Measurements from ENCODE around the gene TXNDC17. TPM values are rescaled to one million over a fixed set of nuclear protein-coding genes. Genes with fewer than 3 reads are reported as not detected.

TXNDC17 gene
- total and polyA plus RNA-seq, 2 of the 13 experiments (the other 11 are each of a cell fraction or from before 2014, with no cell fraction given): 188 to 266 TPM

- CTCF ChIA-PET (ENCODE audit: low intra/inter-chr PET ratio, low total read pairs): interaction anchor here (0.7 to 3.0 kb wide), 7 partner anchors 35 to 338 kb away, joined by 3 to 52 read pairs (median 5); partner anchors contain the start of gene SLC13A5
- no peak for TF ChIP-seq KLF13 (CRISPR knock-in tag; IDR thresholded peaks at IDR 0.05)
- no peak for TF ChIP-seq RBM39 (IDR thresholded peaks at IDR 0.05; ENCODE audit: low read depth, low read length, poor library complexity, severe bottlenecking)
- TF ChIP-seq ZNF20 (CRISPR knock-in tag; IDR thresholded peaks at IDR 0.05): no peak
- no peak for TF ChIP-seq SPEN (CRISPR knock-in tag; IDR thresholded peaks at IDR 0.05; ENCODE audit: low read depth)
- TF ChIP-seq ZNF547 (CRISPR knock-in tag; IDR thresholded peaks at IDR 0.05): 0 out of 2 replicates have a peak, but pooled peaks have one; percentile 41
- no peak for TF ChIP-seq TARDBP (CRISPR knock-in tag; IDR thresholded peaks at IDR 0.05)
- TF ChIP-seq, protein P1, sequence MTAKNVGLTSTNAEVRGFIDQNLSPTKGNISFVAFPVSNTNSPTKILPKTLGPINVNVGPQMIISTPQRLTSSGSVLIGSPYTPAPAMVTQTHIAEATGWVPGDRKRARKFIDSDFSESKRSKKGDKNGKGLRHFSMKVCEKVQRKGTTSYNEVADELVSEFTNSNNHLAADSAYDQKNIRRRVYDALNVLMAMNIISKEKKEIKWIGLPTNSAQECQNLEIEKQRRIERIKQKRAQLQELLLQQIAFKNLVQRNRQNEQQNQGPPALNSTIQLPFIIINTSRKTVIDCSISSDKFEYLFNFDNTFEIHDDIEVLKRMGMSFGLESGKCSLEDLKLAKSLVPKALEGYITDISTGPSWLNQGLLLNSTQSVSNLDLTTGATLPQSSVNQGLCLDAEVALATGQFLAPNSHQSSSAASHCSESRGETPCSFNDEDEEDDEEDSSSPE (CRISPR knock-in tag; IDR thresholded peaks at IDR 0.05): no peak
- TF ChIP-seq, protein P2, sequence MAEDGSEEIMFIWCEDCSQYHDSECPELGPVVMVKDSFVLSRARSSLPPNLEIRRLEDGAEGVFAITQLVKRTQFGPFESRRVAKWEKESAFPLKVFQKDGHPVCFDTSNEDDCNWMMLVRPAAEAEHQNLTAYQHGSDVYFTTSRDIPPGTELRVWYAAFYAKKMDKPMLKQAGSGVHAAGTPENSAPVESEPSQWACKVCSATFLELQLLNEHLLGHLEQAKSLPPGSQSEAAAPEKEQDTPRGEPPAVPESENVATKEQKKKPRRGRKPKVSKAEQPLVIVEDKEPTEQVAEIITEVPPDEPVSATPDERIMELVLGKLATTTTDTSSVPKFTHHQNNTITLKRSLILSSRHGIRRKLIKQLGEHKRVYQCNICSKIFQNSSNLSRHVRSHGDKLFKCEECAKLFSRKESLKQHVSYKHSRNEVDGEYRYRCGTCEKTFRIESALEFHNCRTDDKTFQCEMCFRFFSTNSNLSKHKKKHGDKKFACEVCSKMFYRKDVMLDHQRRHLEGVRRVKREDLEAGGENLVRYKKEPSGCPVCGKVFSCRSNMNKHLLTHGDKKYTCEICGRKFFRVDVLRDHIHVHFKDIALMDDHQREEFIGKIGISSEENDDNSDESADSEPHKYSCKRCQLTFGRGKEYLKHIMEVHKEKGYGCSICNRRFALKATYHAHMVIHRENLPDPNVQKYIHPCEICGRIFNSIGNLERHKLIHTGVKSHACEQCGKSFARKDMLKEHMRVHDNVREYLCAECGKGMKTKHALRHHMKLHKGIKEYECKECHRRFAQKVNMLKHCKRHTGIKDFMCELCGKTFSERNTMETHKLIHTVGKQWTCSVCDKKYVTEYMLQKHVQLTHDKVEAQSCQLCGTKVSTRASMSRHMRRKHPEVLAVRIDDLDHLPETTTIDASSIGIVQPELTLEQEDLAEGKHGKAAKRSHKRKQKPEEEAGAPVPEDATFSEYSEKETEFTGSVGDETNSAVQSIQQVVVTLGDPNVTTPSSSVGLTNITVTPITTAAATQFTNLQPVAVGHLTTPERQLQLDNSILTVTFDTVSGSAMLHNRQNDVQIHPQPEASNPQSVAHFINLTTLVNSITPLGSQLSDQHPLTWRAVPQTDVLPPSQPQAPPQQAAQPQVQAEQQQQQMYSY (CRISPR knock-in tag; IDR thresholded peaks at IDR 0.05): no peak
- no peak for TF ChIP-seq CENPT (CRISPR knock-in tag; IDR thresholded peaks at IDR 0.05; ENCODE audit: low read depth)
- no peak for TF ChIP-seq PBX2 (CRISPR knock-in tag; IDR thresholded peaks at IDR 0.05)
- TF ChIP-seq ZNF24 (IDR thresholded peaks at IDR 0.05): no peak
- no peak for TF ChIP-seq KMT2B (CRISPR knock-in tag; IDR thresholded peaks at IDR 0.05)
- no peak for TF ChIP-seq ZFAT (CRISPR knock-in tag; conservative IDR thresholded peaks at IDR 0.05)
- no peak for TF ChIP-seq STAT5B (CRISPR knock-in tag; IDR thresholded peaks at IDR 0.05)
- TF ChIP-seq ZNF850 (CRISPR knock-in tag; conservative IDR thresholded peaks at IDR 0.05): no peak
- no peak for TF ChIP-seq CENPX (CRISPR knock-in tag; IDR thresholded peaks at IDR 0.05)
- TF ChIP-seq ZFP36L2 (CRISPR knock-in tag; IDR thresholded peaks at IDR 0.05): no peak
- TF ChIP-seq KLF9 (CRISPR knock-in tag; IDR thresholded peaks at IDR 0.05; ENCODE audit: low read depth): no peak
- no peak for TF ChIP-seq ZNF317 (CRISPR knock-in tag; IDR thresholded peaks at IDR 0.05)
- no peak for TF ChIP-seq NR1H2 (CRISPR knock-in tag; IDR thresholded peaks at IDR 0.05; ENCODE audit: borderline replicate concordance, low read depth)
- TF ChIP-seq RBAK (CRISPR knock-in tag; IDR thresholded peaks at IDR 0.05): no peak
- TF ChIP-seq SMAD9 (CRISPR knock-in tag; IDR thresholded peaks at IDR 0.05): 0 out of 2 replicates have a peak, but pooled peaks have one; percentile 20
Measured at GRCh38 chr17:6666557-6666956, 25.7 kb downstream of the TXNDC17 start.

More at GRCh38 chr17:6666557-6666956, 25.7 kb downstream of the TXNDC17 start:
- Histone ChIP-seq H3K9ac (ENCODE audit: insufficient read depth, low read depth, low read length) (no peak overlapping the region), H3K27me3 (ENCODE audit: control insufficient read depth in 1 of 2, insufficient read depth in 2 of 2, low read length in 2 of 2) (no peaks in the 10 kb centered on the region), H3K4me2 (ENCODE audit: low read depth, low read length) (peak overlapping the region; percentile 53; the same call in 1 of the 2 replicates), H3K4me1 (ENCODE audit: insufficient read depth, low read length) (peaks cover 51% of the 10 kb centered on the region), H2AFZ (ENCODE audit: low read length) (no peak overlapping the region), H4K20me1 (ENCODE audit: insufficient read depth, low read length) (no peaks in the 10 kb centered on the region), H3K9me3 (ENCODE audit: low read length) (no peaks in the 10 kb centered on the region), H3K36me3 (replicated peaks in 1 of 2; ENCODE audit: control insufficient read depth in 1 of 2, insufficient read depth in 2 of 2, low read length in 2 of 2) (no peaks in the 10 kb centered on the region), H3K4me3 (replicated peaks in 1 of 3; ENCODE audit: insufficient read depth in 1 of 3, low read depth in 2 of 3, low read length in 3 of 3) (no peak overlapping the region), H3K27ac (ENCODE audit: extremely low read length, insufficient read depth, low read length) (no peak overlapping the region), H3K79me2 (ENCODE audit: insufficient read depth, low read length) (no peaks in the 10 kb centered on the region)
- no TSS peak for BruUV-seq (replicated peaks)
- 86% methylated on average over 6 of the region's 6 CpGs for WGBS (ENCODE audit: low lambda C conversion rate)
- in situ Hi-C loops (cut with HindIII; ENCODE audit: extremely low pct_ligation_motif_present, low pct_unique_long_range_greater_than_20kb) (loop anchor here (5.0 to 10.0 kb wide), 3 partner anchors 46 to 348 kb away; partner anchors contain the start of genes RNASEK, SLC13A5 and TEKT1), intact Hi-C loops (cut with micrococcal nuclease; ENCODE audit: unreplicated experiment) (loop anchor here (1.0 to 2.0 kb wide), 4 partner anchors 16 to 176 kb away; no protein-coding TSS in a partner anchor)
- POLR2A ChIA-PET: interaction anchor here (1.3 to 4.3 kb wide), 5 partner anchors 10 to 48 kb away, joined by 3 to 33 read pairs (median 16); partner anchors contain the start of gene SLC13A5
- no peak for FAIRE-seq
- DNase-seq (ENCODE audit: low spot score): no peak
- peak; percentile 19 for ATAC-seq

Measured in HepG2 (cell line).